MM.1S (cell line): ENCODE results near the gene HP.

Experiments
- DNase-seq: peaks from one replicate; pipeline ENCODE4 v3.0.0-alpha.2; 2015
- H2AFZ ChIP-seq: fragments of 300-600 bp; sonication (generic); 2 replicates; pipeline ENCODE4 v1.6.0; 2016; ENCODE audit warnings: antibody characterized with exemption, low read length
- H3F3A ChIP-seq: fragments of 300-600 bp; sonication (generic); 2 replicates; pipeline ENCODE4 v1.6.1; 2016; ENCODE audit warnings: mild to moderate bottlenecking, antibody characterized with exemption, low read length, moderate library complexity, mixed read lengths; ENCODE audit not compliant: insufficient read depth
- H3K27ac ChIP-seq: fragments of 300-600 bp; sonication (generic); 2 replicates; pipeline ENCODE4 v1.5.1; 2016; ENCODE audit warnings: mild to moderate bottlenecking, low read length
- H3K27me3 ChIP-seq: fragments of 300-600 bp; sonication (generic); replicated peaks from 2 replicates; pipeline ENCODE4 v1.6.0; 2016; ENCODE audit warnings: low read length; ENCODE audit not compliant: insufficient read depth
- H3K36me3 ChIP-seq: fragments of 300-600 bp; sonication (generic); replicated peaks from 2 replicates; pipeline ENCODE4 v1.6.1; 2016; ENCODE audit warnings: mild to moderate bottlenecking, low read length, mixed read lengths; ENCODE audit not compliant: insufficient read depth
- H3K4me1 ChIP-seq: fragments of 300-600 bp; sonication (generic); 2 replicates; pipeline ENCODE4 v1.6.1; 2016; ENCODE audit warnings: low read length, mixed read lengths
- H3K4me2 ChIP-seq: fragments of 300-600 bp; sonication (generic); 2 replicates; pipeline ENCODE4 v1.6.0; 2016; ENCODE audit warnings: low read depth, low read length
- H3K4me3 ChIP-seq: fragments of 300-600 bp; sonication (generic); 2 replicates; pipeline ENCODE4 v1.5.1; 2016; ENCODE audit warnings: low read length, mixed read lengths
- H3K79me2 ChIP-seq: fragments of 300-600 bp; sonication (generic); 2 replicates; pipeline ENCODE4 v1.6.1; 2016; ENCODE audit warnings: mixed run types, low read length, mixed read lengths
- H3K9ac ChIP-seq: fragments of 300-600 bp; sonication (generic); 2 replicates; pipeline ENCODE4 v1.6.1; 2016; ENCODE audit warnings: low read length, mixed read lengths
- H3K9me2 ChIP-seq: fragments of 300-600 bp; sonication (generic); replicated peaks from 2 replicates; pipeline ENCODE4 v1.6.1; 2016; ENCODE audit warnings: mild to moderate bottlenecking, low read length, mixed read lengths; ENCODE audit not compliant: insufficient read depth
- H3K9me3 ChIP-seq: fragments of 300-600 bp; sonication (generic); replicated peaks from 2 replicates; pipeline ENCODE4 v1.6.1; 2016; ENCODE audit warnings: mild to moderate bottlenecking, low read length, mixed read lengths; ENCODE audit not compliant: insufficient read depth
- H4K20me1 ChIP-seq: fragments of 300-600 bp; sonication (generic); 2 replicates; pipeline ENCODE4 v1.6.1; 2016; ENCODE audit warnings: mild to moderate bottlenecking, low read length, moderate library complexity, mixed read lengths; ENCODE audit not compliant: insufficient read depth
- EZH2 ChIP-seq: fragments of 300-600 bp; sonication (generic); optimal IDR thresholded peaks from 2 replicates; pipeline ENCODE3; 2017; ENCODE audit warnings: low read depth, mild to moderate bottlenecking, antibody characterized with exemption, low read length, mixed read lengths
- EZH2phosphoT487 ChIP-seq: fragments of 300-600 bp; sonication (generic); IDR thresholded peaks from 2 replicates; pipeline ENCODE4 v1.6.1; 2018; ENCODE audit warnings: antibody characterized with exemption, low read length
- TF ChIP-seq, protein P1 (sequence below): fragments of 300-600 bp; sonication (generic); IDR thresholded peaks from 2 replicates; pipeline ENCODE4 v1.5.1; 2016; ENCODE audit warnings: antibody characterized with exemption, low read length, mixed read lengths

HP gene

DNA sequence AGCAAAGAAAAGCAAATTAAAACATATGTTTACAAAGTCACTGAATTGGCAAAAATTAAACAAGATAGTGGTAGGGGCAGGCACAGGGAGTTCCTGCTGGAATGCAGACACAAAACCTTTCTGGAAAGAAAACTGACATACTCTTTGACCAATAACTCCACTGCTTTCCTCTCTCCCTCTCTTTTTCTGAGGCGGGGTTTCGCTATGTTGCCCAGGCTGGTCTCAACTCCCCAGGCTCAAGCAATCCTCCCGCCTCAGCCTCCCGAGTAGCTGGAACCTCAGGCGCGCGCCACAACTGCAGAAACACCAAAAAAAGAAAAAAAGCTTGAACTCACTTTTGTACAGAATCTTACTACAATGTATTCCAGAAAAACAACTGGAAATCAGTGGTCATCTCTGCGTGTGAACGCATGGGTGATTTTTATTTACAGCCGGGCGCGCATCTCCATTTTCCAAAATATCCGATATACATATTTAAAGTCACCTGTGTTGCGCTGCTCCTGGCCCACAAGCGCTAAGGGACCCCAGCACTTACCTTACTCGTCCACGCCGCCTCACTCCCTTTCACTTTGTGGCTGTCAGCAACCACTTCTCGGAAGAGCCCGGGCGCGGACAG, 38.6 kb downstream of the HP start:
- Histone ChIP-seq H3K36me3 (peaks cover 8% of the 10 kb centered on the region), H3K9me3 (no peaks in the 10 kb centered on the region), H3K79me2 (peaks cover 78% of the 10 kb centered on the region), H3K27ac (peak overlapping the region; percentile 78), H2AFZ (peak overlapping the region; percentile 86), H3K4me3 (peak overlapping the region; percentile 98), H3K9me2 (no peaks in the 10 kb centered on the region), H3F3A (peaks cover 4% of the 10 kb centered on the region), H3K27me3 (no peaks in the 10 kb centered on the region), H4K20me1 (no peaks in the 10 kb centered on the region), H3K4me1 (peaks cover 13% of the 10 kb centered on the region), H3K4me2 (peak overlapping the region; percentile 61), H3K9ac (peak overlapping the region; percentile 89)
- peak; percentile 24 for DNase-seq
- TF ChIP-seq EZH2phosphoT487 (no peak), EZH2 (no peak)
- TF ChIP-seq, protein P1, sequence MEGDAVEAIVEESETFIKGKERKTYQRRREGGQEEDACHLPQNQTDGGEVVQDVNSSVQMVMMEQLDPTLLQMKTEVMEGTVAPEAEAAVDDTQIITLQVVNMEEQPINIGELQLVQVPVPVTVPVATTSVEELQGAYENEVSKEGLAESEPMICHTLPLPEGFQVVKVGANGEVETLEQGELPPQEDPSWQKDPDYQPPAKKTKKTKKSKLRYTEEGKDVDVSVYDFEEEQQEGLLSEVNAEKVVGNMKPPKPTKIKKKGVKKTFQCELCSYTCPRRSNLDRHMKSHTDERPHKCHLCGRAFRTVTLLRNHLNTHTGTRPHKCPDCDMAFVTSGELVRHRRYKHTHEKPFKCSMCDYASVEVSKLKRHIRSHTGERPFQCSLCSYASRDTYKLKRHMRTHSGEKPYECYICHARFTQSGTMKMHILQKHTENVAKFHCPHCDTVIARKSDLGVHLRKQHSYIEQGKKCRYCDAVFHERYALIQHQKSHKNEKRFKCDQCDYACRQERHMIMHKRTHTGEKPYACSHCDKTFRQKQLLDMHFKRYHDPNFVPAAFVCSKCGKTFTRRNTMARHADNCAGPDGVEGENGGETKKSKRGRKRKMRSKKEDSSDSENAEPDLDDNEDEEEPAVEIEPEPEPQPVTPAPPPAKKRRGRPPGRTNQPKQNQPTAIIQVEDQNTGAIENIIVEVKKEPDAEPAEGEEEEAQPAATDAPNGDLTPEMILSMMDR = no peak

DNA sequence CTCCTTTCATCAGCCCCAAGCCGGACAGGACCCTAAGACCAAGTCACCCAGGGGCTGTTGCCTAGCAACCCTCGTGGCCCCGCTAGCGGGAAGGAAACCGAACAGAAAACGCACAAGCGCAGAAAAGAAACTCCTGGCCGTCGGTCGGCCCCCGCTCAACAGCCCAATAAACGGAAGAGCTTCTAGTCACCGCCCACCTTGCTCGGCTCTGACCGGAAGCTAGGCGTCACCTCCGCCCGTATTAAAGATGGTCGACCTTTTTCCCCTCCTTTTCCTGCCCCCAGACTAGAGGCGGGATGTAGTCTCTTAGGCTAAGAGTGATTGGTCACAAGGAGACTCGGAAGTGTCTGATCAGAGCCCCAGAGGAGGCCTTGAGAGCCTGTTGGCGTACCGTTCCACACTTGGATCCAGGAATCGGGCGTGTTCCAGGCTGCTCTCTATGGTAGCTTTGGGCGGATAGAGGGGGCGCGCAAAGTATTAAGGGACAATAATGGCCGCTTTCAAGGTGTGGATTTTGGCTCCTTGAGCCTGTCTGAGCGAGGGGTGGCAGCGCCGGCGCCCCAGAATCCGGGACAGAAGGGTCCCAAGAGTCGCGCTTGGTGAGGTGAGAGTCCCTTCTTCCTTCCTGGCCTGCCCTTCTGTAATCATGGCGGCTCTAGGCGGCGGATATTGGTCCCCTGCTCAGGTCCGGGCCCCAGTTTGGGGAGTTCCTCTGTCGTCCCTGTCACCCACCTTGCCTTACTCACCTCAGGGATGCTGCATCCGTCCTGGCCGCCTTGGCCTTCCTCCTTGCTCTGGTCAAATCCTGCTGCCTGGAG, 39.4 kb downstream of the HP start, which contains the start of the genes DHX38 and TXNL4B:
Gene DHX38, plus strand, starts transcription at position 400 of the 818 bp plus-strand sequence. CDS start 2,311 bp downstream, outside the sequence.
Gene TXNL4B, minus strand, starts transcription at position 173 of the 818 bp plus-strand sequence. CDS start 2,871 bp downstream, outside the sequence.
- Histone ChIP-seq H4K20me1 (no peaks in the 10 kb centered on the region), H3K27ac (peak within 1 kb of the TSS; percentile 78), H3K4me1 (peaks cover 13% of the 10 kb centered on the region), H3K9me3 (no peaks in the 10 kb centered on the region), H3K36me3 (peaks cover 8% of the 10 kb centered on the region; the same call in 1 of the 2 replicates), H3K27me3 (no peaks in the 10 kb centered on the region), H3K4me3 (peak within 1 kb of the TSS; percentile 98), H3K4me2 (peak within 1 kb of the TSS; percentile 81), H2AFZ (peak within 1 kb of the TSS; percentile 86), H3F3A (peaks cover 4% of the 10 kb centered on the region), H3K9ac (peak within 1 kb of the TSS; percentile 89), H3K79me2 (peaks cover 78% of the 10 kb centered on the region), H3K9me2 (no peaks in the 10 kb centered on the region)
- TF ChIP-seq EZH2phosphoT487 (no peak), EZH2 (no peak)
- TF ChIP-seq, protein P1 = no peak
- peak; percentile 99 for DNase-seq

DNA sequence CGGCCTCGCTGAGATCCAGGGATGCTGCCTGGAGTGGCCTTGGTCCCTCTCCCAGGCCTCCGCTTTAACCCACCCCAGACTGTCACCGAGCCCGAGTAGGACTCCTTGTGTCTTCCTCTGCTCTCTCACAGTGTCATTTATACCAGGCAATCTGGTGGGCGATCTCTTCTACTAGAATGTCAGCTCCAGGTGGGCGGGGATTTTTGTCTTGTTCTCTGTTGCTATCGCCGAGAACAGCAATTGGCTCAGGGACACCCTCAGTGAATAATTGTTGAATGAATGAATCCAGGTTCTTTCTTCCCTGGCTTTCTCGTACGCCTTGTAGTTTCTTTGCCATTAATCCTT, 39.9 kb downstream of the HP start:
- Histone ChIP-seq H3K9me3 (no peaks in the 10 kb centered on the region), H3K27me3 (no peaks in the 10 kb centered on the region), H3K4me2 (peak overlapping the region; percentile 81), H3F3A (peaks cover 4% of the 10 kb centered on the region), H3K4me1 (peaks cover 13% of the 10 kb centered on the region), H3K9ac (peak overlapping the region; percentile 89), H3K27ac (peak overlapping the region; percentile 78), H3K4me3 (peak overlapping the region; percentile 98), H3K36me3 (0 out of 2 replicates have a peak, but pooled peaks cover 8% of the 10 kb centered on the region), H3K9me2 (no peaks in the 10 kb centered on the region), H3K79me2 (peaks cover 78% of the 10 kb centered on the region), H4K20me1 (no peaks in the 10 kb centered on the region), H2AFZ (peak overlapping the region; percentile 70)
- TF ChIP-seq, protein P1 = no peak
- TF ChIP-seq EZH2 (no peak), EZH2phosphoT487 (no peak)
- peak; percentile 21 for DNase-seq
